NCI-H2081 (cell line): Measurements from ENCODE around the gene TBL1XR1.
"Not testable (repeated sequence)": the region's sequence is repeated elsewhere in the genome, so short reads cannot be mapped to it uniquely, and the experiment has no call there.

Source experiments
- DNase-seq, 2 experiments: peaks; one replicate each; lab custom pipeline; 2025; lab: John Stamatoyannopoulos, UW

TBL1XR1 gene

GRCh38 chr3:177182352-177182751, 14.9 kb downstream of the TBL1XR1 start:
- no peak for DNase-seq

GRCh38 chr3:177181418-177181817, 15.9 kb downstream of the TBL1XR1 start:
- no peak for DNase-seq

GRCh38 chr3:177180506-177180905, 16.8 kb downstream of the TBL1XR1 start:
- DNase-seq, result no peak

- DNase-seq, result no peak
Measured at GRCh38 chr3:177179281-177180067, 17.8 kb downstream of the TBL1XR1 start.

- DNase-seq, result no peak
Measured at GRCh38 chr3:177177749-177178221, 19.5 kb downstream of the TBL1XR1 start.

- DNase-seq, result no peak
Measured at GRCh38 chr3:177174607-177175170, 22.6 kb downstream of the TBL1XR1 start.

- peak in 1 of 2 experiments; percentile 58 for DNase-seq
Measured at GRCh38 chr3:177169936-177170722, 27.2 kb downstream of the TBL1XR1 start.

- DNase-seq, result no peak
Measured at GRCh38 chr3:177168431-177168830, 28.9 kb downstream of the TBL1XR1 start.

- no peak for DNase-seq
Measured at GRCh38 chr3:177162742-177163141, 34.5 kb downstream of the TBL1XR1 start.

- not testable (repeated sequence) for DNase-seq
Measured at GRCh38 chr3:177161603-177162002, 35.7 kb downstream of the TBL1XR1 start.

- no peak for DNase-seq
Measured at GRCh38 chr3:177158461-177158860, 38.8 kb downstream of the TBL1XR1 start.

GRCh38 chr3:177157492-177157891, 39.8 kb downstream of the TBL1XR1 start:
- DNase-seq, result no peak

GRCh38 chr3:177154733-177155132, 42.5 kb downstream of the TBL1XR1 start:
- DNase-seq, result no peak

GRCh38 chr3:177150970-177151627, 46.2 kb downstream of the TBL1XR1 start:
- peak in 1 of 2 experiments; percentile 38 for DNase-seq

- no peak for DNase-seq
Measured at GRCh38 chr3:177150218-177150916, 46.9 kb downstream of the TBL1XR1 start.

- DNase-seq, result no peak
Measured at GRCh38 chr3:177149106-177149505, 48.2 kb downstream of the TBL1XR1 start.

- no peak for DNase-seq
Measured at GRCh38 chr3:177147790-177148189, 49.5 kb downstream of the TBL1XR1 start.

GRCh38 chr3:177146646-177147045, 50.6 kb downstream of the TBL1XR1 start:
- no peak for DNase-seq

- no peak for DNase-seq
Measured at GRCh38 chr3:177145954-177146353, 51.3 kb downstream of the TBL1XR1 start.

GRCh38 chr3:177145381-177145780, 51.9 kb downstream of the TBL1XR1 start:
- no peak for DNase-seq

- DNase-seq, result no peak
Measured at GRCh38 chr3:177144922-177145321, 52.4 kb downstream of the TBL1XR1 start.
